Measurements from ENCODE around the gene KCNK2. TPM values are rescaled to one million over a fixed set of nuclear protein-coding genes. Genes with fewer than 3 reads are reported as not detected.

KCNK2 gene
- total RNA-seq, 1 donor from 2014 or later, result 91.9 TPM

DNA sequence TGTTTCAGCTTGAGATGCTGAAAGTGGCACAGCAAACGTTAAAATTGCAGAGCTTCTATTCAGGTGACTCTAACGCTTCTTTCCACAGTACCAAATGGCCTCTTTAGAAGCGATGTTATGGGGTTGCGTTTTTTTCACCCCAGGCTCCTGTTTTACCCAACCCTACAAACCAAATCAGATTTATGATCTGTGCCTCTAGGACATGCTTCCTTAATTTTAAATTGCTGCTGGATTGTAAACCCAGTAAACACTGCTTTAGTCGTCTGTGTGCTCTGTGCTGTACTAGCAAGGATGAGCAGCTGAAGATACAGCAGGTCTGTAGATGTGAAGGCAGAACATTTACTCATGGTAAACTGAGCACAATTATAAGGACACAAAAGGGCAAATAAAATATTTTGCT, 13.0 kb downstream of the KCNK2 start:
- DNase-seq, result no peak

GRCh38 chr1:215101511-215101910, 19.0 kb downstream of the KCNK2 start:
- no peak for DNase-seq

- no peak for DNase-seq
These were observed 21.7 kb downstream of the KCNK2 start for GRCh38 chr1:215104283-215104682.

DNA sequence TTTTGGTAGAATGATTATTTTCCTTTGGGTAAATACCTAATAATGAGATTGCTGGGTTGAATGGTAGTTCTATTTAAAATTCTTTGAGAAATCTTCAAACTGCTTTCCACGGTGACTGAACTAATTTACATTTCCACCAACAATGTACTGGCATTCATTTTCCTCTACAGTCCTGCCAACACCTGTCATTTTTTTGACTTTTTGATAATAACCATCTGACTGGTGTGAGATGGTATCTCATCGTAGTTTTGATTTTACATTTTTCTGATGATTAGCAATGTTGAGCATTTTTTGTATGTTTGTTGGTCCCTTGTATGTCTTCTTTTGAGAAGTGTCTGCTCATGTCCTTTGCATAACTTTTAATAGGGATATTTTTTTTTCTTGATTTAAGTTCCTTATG, 23.5 kb downstream of the KCNK2 start:
- DNase-seq, result no peak

- DNase-seq, result no peak
These were observed 26.6 kb downstream of the KCNK2 start for GRCh38 chr1:215109171-215109570.

GRCh38 chr1:215111916-215112315, 29.4 kb downstream of the KCNK2 start:
- DNase-seq, result no peak

DNA sequence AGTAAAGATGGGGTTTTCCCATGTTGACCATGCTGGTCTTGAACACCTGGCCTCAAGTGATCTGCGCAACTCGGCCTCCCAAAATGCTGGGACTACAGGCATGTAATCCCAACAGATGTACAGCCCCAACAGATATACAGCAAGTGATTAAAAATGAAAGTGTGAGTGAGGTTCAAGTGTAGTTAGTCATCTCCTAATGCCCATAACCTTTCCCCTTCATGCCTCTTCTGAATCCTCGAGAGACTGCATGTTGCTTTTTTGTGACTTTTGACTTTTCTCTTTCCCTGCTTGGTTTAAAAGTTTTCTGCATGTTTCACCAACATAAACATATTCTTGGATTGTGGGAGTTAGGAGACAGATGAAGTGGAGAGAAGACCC, 31.2 kb downstream of the KCNK2 start:
- no peak for DNase-seq

DNA sequence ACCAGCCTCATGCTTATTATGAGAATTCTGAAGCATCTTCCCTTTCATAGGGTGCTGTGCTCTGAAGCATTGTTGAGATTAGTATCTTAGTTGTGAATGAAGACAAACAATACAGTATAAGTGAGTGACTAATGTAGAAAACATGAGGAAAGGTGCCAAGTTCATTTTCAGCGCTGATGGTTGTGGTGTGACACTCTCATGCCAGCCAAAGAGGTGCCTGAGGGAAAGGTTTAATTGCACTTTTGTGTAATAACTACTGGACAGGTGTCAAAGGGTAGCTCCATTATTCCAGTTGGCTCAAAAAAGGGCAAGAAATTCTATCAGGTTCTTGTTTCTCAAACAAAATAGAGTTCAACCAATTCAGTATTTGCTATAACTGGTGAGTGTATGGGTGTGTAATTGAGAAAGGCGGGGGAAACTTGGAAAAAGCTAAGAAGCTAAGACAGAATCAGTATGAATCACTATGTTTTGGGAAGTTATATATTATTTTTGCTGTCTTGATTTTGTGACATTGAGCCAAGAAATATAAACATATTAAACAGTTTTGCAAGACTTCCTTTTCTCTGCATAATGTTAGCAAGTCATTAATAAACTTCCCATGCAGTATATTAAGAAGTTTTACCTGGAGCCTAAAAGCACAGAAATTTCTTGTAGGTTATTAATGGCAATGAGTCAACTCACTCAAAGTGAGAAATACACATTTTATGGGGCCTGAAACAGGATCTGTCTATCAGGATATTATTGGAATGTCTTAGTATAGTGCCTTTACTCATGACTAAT, 31.8 kb downstream of the KCNK2 start:
- DNase-seq, result no peak

GRCh38 chr1:215115760-215116159, 33.2 kb downstream of the KCNK2 start:
- DNase-seq, result no peak

DNA sequence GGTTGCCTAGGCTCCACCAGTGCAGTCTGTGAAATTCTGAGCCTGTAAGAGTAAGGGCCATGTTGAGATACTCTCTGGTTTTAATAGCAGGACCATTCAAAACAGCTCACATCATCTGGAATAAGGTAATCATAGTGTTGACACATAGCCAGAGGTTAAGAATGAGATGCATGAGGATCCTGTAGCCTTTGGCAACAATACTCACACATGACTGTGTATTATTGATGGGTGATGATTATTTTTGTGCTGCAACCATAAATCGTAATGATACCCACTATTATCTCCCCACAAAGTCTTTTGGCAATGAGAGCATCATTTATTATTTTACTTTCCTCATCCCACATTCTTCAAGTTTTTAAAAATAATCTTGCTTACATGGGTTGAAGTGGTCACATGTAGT, 35.5 kb downstream of the KCNK2 start:
- no peak for DNase-seq

GRCh38 chr1:215119056-215119455, 36.5 kb downstream of the KCNK2 start:
- DNase-seq, result no peak

GRCh38 chr1:215119719-215120365, 37.3 kb downstream of the KCNK2 start:
- no peak for DNase-seq

DNA sequence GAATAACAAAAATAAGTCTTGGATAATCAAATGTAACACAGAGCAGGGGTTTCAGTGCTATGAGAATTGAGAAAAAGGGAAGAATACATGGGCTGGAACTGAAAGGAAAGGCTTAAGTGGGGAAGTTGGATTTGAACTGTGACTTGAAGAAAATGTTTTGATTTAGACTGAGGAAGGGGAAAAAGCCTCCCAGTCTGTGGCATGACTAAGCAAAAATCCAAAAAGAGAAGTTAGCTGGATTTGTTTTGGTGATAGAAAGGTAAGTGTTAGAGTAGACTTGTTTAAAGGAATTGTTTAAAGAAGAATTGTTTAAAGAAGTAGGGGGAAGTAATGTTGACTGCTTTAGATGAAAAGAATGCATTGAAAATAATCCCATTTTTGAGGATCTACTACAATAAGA, 46.0 kb downstream of the KCNK2 start:
- DNase-seq, result no peak

DNA sequence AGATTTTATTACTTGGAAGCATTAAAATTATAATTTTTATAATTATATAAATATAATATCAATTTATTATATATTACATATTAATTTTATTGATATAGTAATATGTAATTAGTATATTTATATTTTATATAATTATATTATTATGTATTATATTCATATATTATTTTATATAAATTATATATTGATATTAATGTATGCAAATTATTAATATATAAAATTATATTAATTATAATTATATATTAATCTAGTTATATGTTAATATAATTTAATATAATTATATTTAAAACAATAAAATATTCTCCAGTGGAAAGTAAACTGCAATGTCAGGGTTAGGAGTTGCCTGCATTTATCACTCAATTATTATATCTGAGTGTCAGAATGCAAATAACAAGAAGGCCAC, 48.8 kb downstream of the KCNK2 start:
- no peak for DNase-seq

GRCh38 chr1:215132156-215132555, 49.6 kb downstream of the KCNK2 start:
- no peak for DNase-seq

DNA sequence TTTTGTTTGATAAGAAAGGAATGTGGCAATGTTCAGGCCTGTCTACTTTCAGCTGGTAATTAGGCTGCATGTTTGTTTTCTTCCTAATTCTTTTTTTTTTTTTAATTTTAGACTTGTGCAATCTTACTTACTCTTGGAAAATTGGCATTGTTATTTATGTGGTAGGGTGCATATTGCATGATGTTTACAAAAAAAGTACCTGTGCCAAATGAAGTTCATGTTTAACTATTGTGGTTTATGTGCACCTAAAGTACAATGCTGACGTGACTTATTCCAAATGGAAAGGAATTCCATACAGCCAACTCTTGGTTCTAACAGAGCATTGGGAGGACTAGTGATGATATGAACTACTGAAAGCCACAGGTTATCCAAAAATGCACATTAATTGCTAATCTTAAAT, 51.0 kb downstream of the KCNK2 start:
- DNase-seq, result no peak

- no peak for DNase-seq
These were observed 55.4 kb downstream of the KCNK2 start for GRCh38 chr1:215137985-215138384.

- DNase-seq, result no peak
These were observed 57.6 kb downstream of the KCNK2 start for GRCh38 chr1:215140135-215140534.

DNA sequence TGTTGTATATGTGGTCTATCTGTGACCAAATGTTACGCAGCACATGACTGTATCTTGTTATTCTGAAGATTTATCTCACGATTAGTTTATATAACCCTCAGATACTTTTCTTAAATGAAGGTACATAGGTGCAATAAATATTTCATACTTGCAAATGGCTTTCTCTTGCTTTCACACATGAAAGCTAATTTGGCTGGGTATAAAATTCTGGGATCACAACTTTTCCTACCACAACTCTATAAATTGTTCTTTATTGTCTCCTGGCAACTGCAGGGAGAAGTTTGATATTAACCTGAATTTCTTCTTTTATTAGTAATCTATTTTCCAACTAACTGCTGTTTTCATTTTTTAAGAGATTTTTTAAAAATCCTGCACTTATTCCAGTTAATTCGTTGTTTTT, 58.9 kb downstream of the KCNK2 start:
- DNase-seq, result no peak

DNA sequence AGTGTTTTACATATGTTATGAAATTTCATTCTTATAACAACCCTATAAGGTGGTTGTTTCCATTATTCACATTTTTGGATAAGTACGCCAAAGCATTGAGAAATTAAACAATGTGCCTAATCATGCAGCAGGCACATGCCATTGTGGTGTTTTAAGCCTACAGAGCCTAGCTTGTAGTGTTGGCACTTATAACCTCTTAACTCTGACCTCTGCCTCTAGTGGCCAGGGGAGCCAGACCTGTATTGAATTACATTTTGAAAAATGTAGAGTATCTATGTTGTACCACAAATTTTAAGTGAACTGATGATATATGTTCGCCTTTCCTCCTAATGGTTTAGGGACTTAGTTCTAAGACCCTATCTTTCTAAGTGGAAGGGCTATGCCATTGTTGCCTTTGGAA, 61.0 kb downstream of the KCNK2 start:
- DNase-seq, result no peak

GRCh38 chr1:215146240-215146975, 63.9 kb downstream of the KCNK2 start:
- no peak for DNase-seq

DNA sequence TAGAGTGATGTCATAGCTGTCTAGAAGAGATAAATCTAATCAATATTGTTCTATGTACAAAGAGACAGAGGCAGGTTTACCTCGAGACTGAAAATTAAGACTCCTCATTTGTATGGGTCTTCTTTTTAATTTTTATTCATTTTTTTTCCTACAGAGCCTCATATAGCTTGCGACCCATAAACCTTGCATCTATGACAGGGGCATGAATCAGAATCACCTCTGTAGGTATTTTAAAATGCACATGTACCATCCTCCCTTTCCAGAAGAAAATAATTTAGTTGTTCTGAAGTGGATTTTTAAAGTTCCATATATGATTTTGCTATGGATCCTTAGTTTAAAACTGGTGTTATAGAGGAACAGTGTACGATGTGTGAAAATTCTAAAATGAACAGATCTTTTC, 64.5 kb downstream of the KCNK2 start:
- no peak for DNase-seq

DNA sequence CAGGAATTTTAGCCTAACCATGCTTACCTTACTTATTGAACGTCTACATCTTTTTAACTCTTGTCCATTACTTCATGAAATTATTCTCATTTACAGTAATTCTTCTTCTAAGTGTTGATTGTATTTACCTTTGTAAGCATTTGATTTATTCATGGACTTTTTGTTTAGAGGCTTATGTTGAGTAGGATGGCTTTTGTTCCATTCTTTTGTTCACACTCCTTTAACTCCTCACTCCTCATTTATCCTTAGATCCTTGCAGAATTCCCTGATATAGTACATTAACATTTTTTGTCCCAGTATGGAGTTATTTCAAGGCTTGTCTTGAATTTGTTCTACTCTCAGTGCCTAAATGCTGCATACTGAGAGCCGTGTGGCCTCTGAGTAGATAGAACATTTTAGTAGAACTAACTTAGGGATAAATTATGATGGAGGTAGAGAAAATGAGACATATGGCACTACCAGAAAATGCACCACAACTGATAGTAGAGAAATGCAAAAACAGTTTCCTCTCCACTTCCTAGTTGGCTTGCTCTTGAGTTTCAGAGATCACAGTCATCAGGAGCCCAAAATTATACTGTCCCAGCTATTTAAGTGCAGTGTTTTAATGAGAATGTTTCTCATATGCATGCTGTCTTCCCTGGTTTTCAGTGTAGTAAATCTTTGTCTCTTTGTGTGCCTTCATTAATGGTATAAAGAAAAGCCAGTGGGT, 69.5 kb downstream of the KCNK2 start:
- DNase-seq, result no peak

Data from occipital lobe (tissue), 2 donors.